HG02588 (cell line): ENCODE data around the gene ACR.
"Not testable (repeated sequence)": the region's sequence is repeated elsewhere in the genome, so short reads cannot be mapped to it uniquely, and the experiment has no call there.

Source experiments
- ATAC-seq: cut with Tn5 transposase; IDR thresholded peaks from one replicate; pipeline ENCODE4 v1.9.1; 2021; ENCODE audit warnings: mild to moderate bottlenecking, moderate library complexity; ENCODE audit not compliant: unreplicated experiment

ACR gene

DNA sequence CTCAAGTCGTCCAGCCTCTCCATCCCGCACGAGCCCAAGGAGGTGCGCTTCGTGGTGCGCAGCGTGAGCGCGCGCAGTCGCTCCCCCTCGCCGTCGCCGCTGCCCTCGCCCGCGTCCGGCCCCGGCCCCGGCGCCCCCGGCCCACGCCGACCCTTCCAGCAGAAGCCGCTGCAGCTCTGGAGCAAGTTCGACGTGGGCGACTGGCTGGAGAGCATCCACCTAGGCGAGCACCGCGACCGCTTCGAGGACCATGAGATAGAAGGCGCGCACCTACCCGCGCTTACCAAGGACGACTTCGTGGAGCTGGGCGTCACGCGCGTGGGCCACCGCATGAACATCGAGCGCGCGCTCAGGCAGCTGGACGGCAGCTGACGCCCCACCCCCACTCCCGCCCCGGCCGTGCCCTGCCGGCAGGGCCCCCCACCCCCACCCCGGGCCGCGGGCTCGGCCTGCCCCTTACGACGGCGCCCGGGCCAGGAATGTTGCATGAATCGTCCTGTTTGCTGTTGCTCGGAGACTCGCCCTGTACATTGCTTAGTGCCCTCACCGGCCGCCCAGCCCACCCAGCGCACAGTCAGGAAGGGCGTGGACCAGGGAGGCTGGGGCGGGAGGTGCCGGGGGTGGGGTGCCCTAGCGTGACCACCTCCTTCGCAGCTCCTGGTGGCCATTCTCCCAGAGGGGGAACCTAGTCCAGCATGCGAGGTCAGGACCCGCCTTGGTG lies 6.9 kb upstream of the ACR start:
- no peak for ATAC-seq

DNA sequence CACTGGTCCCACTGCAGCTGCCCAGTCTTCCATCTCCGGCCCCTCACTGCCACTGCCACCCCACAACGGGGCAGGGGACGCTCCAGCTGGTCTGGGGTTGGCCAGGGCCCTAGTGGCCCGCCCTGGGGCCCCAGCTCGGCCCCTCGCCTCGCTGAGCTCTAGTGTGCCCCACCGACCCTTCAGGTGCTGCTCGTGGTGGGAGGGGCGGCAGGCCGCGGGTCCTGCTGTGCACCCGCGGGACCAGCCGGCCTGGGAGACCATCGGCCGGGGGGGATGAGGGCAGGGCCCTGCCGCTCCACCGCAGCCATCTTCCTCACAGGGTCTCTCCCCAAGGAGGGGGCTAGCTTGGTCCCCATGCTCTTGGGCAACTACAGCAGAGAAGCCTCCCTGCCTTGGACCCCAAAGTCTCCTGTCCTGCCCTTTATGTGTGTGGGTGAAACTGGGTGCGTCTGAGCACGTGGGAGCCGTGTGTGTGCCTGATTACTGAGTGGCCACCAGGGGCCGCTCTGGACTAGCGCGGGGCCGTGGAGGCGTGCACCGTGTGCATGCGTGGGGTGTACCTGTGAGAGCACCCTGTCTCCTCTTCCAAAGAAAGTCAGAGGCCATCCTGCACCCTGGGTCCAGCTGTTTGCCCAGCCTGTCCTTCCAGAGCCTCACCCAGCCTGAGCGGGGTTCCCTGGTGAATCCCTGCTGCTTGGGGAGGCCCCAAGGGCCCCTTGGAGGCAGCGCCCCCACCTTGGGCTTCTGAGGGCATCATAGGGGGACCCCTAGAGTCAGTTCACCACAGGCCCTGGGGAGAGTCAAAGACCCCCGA lies 6.0 kb upstream of the ACR start:
- no peak for ATAC-seq

DNA sequence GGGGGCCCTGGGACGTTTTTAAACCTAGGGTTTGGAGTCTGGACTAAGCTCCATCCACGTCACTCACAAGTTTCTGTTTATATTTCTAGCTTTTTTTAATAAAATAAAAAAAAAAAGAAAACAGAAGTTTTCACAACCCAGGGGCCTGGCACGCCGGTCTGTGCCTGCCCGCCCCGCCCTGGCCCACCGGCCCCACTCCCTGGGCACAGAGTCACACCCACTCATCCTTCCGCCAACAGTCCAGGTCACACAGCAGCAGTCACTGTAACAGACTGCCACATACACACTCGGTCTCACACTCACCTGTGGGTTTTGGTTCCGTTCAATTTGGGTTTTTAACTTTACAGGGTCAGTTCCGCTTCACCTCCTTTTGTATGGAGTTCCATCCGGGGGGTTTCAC lies 5.3 kb upstream of the ACR start:
- ATAC-seq: no peak

DNA sequence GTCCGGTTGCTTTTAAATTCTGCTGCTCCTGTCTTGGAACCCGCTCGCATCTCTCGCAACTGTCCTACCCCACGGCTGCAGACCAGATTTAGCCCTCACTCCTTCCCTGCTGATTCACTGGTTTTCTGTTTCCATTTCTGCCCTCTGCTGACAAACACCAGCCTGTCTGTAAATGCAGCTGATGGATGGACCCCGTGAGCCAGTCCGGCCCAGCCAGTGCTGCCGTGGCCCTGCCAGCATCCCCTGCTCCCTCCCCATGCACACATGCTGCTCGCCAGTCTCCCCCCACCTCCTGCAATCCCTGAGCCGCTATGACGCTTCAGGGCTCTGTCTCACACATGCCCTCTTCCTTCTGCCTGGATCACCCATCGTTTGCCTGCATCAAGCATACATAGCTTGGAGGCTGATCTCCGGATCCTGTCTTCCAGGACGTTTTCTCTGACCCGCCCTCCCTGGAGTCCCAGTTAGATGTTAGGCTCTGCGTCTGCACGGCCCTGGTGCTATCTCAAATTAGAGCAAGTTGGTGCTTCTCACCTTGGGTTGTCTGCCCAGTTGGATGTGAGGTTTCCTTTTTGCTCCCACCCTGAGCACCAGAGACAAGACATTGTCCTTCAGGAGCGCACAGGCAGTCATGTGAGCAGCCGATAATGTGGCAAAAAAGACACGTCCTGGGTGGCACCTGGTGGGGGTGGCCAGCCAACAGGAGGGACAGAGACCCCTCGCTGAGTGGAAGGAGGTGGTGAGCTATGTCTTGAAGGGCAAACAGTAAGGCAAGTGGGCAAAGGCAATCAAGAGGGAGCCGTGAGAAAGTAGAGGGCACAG lies 4.3 kb upstream of the ACR start:
- ATAC-seq: no peak

DNA sequence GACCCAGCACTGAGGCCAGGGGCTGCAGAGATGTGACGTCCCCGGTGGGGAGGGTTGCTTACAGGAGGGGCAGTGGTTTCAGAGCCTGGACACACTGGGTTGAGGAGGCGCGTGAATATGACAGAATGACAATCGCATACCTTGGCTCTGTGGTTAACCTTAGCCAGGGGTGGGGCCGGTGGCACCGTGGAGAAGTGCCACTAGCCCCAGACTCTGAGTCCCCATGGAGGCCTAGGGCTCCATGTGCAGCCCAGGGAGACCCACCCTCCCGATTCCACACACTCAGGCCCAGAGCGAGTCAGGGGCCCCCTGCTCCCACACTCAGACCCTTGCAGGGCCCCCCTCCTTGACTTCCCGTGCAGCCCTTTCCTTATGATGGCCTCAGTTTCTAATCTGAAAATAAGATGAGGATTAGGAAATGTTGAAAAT lies 3.6 kb upstream of the ACR start:
- no peak for ATAC-seq

DNA sequence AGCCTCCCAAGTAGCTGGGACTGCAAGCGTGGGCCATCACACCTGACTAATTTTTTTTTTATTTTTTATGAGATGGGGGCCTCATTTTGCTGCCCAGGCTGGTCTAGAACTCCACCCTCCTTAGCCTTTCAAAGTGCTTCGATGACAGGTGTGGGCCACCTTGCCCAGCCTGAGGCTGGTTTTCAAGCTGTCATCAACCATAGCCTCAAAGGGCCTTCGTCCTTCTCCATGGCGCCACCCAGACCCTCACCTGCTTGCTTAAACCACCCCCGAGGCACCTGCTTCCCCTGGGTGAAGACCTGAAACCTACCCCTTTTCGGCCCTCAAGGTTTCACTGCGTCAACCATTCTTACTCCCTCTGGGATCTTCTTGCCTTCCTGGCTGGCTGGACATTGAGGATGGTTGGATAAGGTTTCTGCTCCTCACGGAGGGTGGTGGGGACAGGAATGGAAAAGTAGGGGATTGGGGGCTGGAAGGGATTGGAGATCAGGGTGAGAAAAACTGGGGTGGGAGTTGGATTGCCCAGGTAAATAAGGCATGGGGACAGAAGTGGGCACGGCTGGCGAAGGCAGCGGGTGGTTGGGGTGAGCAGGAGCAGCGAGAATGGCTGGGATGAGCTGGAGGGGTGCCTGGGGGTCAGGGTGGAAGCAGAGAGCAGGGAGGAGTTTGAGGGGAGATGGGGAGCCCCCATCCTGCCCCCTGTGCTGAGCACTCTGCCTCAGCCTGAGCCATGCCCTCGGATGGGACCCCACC lies 2.8 kb upstream of the ACR start:
- ATAC-seq: no peak

DNA sequence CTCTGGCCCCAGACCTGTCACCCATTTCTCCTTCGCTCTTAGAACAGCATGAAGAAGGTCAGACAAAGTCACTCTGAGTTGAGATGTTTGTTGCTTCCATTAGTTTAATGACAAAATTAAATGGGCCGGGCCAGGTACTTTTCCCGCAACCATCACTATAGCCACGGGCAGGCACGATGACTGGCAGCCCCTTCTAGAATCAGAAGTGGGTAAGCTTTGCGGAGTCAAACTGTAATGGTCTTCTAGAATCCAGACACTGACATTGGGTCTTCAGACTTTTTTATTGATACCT lies 2.3 kb upstream of the ACR start:
- ATAC-seq: no peak

DNA sequence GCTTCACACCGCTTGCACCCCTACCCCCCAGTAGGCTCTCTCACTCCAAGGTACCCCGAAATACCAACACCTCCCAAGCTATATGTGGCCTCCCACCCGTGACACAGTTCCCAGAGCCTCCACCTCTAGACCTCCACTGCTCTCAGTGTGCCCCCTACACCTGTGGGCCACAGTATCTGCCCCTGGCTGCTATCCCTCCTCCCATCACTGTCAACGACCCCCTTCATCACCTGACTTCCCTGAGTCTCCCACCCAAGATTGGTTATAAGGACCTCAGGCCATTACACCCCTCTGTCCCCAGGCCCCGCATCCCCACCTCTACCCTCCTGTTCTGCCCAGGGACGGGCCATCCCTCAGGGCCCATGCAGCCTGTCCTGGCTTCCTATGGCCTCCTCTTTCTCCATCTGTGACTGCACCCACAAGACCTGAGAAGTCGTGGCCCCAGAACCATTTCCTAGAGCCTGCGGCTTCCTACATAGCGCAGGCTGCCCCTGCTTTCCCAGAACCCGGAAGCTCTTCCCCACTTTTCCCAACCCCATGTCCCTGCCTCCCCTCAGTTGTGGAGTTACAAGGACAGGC lies 734 bp downstream of the ACR start:
- ATAC-seq: no peak

DNA sequence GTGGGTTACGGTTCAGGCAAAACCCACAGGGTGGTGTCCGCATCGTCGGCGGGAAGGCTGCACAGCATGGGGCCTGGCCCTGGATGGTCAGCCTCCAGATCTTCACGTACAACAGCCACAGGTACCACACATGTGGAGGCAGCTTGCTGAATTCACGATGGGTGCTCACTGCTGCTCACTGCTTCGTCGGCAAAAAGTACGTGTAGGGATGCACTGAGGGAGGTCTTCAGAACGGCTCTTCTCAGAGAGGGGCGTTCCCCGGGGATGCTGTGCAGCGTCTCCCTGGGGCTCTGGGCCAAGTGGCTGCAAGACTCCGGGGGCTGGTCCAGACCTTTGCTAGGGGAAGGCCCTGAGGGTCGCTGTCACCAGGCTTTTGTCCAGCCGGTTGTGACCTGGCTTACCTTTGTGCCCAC lies 1.3 kb downstream of the ACR start:
- ATAC-seq: no peak

DNA sequence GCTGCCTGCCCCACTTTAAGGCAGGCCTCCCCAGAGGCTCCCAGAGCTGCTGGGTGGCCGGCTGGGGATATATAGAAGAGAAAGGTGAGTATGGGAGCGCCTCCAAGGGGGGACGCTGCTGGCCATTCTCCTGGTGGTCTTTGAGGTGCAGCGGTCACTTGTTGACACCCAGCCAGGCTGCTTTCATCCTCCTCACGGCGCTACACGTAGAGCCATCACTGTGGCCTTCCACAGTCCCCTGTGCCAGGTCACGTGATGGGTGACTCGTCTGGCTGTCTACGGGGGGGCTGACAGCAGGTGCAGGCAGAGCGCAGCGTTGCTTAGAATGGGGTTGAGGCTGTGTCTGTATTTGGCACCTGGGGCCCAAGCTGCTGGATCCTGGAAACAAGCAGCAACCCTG lies 1.9 kb downstream of the ACR start:
- ATAC-seq: no peak

DNA sequence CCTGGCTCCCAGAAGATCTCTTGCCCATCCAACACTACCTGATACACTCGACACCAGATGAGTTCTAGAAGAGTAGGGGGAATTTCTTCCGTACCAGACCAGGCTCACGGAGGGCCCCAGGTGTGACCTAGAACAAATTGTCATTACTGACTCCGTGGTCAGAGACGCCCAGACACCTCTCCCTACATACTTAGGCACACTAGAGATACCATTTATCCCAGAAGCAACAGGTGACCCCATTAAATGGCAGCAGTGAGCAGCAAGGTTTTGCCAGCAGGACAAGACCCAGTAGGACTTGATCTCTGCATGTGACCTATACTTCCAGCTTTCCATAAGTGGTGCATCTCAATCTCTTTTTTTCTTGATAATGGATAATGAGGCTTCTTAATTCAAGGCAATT lies 2.7 kb downstream of the ACR start:
- not testable (repeated sequence) for ATAC-seq

DNA sequence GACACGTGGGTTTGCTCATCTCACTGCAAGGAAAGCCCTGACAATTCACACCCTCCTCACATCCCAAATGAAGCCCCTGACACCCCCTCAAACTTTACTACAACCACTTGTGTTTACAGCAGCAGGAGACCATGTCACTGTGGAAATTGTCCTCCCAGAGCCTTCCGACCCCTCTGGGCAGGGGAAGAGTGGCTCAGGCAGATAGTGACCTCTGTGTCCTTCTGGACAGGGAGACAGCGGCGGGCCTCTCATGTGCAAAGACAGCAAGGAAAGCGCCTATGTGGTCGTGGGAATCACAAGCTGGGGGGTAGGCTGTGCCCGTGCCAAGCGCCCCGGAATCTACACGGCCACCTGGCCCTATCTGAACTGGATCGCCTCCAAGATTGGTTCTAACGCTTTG lies 6.4 kb downstream of the ACR start:
- ATAC-seq: not testable (repeated sequence)

DNA sequence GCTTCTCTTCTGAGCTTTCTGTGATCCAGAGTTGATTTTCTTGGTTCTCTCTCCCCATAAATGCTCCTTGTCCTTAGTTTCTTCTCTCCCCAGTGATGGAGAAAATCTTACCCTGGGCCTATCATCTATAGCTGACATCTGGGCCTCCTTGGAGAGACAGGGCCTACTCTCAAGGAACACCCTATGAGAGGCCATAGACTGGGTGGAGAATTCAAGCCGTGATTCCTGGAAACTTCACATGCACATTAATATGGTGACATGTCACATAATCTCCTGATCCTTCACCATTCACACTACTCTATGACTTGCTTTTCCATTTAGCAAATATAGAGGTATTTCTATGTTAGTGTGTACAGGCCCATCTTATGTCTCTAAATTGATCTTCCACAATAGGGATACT lies 9.5 kb downstream of the ACR start:
- not testable (repeated sequence) for ATAC-seq

DNA sequence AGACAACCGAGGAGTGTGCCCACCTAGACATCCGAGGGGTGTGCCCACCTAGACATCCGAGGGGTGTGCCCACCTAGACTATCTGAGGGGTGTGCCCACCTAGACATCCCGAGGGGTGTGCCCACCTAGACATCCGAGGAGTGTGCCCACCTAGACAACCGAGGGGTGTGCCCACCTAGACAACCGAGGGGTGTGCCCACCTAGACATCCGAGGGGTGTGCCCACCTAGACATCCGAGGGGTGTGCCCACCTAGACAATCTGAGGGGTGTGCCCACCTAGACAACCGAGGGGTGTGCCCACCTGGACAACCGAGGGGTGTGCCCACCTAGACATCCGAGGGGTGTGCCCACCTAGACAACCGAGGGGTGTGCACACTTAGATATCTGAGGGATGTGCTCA lies 10.6 kb downstream of the ACR start:
- not testable (repeated sequence) for ATAC-seq

DNA sequence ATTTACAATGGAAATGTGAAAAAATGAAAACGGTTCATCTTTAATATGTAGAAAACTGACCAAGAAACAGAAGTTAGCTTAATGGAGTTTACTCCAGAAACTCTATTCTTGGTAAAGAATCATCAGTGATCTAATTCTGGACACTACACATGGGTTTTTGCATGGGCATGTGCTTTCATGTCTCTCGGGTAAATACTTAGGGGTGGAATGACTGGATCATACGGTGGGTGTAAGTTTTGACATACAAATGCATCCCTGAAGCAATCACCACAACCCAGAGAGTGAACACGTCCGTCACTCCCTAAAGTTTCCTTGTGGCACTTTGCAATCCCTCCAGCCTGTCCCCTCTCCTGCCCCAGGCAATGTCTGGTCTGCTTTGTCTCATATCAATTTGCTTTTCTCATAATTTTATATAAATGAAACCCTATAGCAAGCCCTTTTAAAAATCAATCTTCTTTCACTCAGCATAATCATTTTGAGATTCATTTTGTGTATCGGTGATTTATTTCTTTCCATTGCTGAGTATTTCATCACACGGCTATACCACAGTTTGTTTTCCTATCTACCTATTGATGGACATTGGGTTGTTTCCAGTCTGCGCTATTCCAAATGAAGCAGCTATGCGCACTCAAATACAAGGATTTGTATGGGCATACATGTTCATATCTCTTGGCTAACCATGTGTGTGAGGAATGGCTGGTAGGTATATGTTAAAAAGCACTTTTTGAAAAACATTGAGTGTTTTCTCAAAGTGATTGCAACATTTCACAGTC lies 11.5 kb downstream of the ACR start:
- not testable (repeated sequence) for ATAC-seq

DNA sequence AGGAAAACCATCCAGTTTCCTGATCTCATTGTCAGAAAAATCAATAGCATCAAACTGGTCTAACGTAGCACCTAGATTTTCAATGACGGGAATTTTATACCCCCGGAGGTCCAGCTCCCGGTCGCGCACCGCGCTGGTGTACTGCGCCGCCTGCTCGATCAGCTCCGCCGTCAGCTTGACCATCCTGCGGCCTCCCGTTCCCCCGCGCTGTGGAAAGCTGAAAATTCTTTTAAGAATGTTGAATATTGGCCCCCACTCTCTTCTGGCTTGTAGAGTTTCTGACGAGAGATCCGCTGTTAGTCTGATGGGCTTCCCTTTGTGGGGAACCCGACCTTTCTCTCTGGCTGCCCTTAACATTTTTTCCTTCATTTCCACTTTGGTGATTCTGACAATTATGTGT lies 17.2 kb downstream of the ACR start:
- ATAC-seq: not testable (repeated sequence)

DNA sequence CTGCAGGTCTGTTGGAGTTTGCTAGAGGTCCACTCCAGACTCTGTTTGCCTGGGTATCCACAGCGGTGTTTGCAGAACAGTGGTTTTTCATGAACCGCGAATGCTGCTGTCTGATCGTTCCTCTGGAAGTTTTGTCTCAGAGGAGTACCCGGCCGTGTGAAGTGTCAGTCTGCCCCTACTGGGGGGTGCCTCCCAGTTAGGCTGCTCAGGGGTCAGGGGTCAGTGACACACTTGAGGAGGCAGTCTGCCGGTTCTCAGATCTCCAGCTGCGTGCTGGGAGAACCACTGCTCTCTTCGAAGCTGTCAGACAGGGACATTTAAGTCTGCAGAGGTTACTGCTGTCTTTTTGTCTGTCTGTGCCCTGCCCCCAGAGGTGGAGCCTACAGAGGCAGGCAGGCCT lies 18.4 kb downstream of the ACR start:
- not testable (repeated sequence) for ATAC-seq

DNA sequence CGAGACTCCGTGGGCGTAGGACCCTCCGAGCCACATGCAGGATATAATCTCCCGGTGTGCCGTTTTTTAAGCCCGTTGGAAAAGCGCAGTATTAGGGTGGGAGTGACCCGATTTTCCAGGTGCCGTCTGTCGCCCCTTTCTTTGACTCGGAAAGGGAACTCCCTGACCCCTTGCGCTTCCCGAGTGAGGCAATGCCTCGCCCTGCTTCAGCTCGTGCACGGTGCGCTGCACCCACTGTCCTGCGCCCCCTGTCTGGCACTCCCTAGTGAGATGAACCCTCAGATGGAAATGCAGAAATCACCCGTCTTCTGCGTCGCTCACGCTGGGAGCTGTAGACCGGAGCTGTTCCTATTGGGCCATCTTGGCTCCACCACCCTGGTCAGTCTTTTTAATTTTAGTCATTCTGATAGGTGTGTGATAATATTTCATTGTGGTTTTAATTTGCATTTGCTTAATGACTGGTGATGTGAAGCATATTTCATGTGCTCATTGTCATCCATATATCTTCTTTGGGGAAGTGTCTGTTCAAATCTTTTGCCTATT lies 19.0 kb downstream of the ACR start:
- not testable (repeated sequence) for ATAC-seq

DNA sequence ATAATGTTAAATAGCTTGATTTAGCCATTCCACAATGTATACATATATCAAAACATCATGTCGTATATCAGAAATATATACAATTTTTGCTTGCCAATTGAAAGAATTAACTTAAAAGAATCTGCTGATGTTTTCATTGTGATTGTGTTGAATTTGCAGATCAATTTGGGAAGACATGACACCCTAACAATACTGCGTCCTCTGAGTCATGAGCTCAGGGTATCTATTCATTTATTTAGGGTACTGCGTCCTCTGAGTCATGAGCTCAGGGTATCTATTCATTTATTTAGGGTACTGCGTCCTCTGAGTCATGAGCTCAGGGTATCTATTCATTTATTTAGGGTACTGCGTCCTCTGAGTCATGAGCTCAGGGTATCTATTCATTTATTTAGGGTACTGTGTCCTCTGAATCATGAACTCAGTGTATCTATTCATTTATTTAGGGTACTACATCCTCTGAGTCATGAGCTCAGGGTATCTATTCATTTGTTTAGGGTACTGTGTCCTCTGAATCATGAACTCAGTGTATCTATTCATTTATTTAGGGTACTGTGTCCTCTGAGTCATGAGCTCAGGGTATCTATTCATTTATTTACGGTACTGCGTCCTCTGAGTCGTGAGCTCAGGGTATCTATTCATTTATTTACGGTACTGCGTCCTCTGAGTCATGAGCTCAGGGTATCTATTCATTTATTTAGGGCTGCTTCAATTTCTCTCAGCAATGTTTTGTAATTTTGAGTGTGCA lies 21.8 kb downstream of the ACR start:
- ATAC-seq: not testable (repeated sequence)
